ENCODE data around the gene KCNS1. TPM values are rescaled to one million over a fixed set of nuclear protein-coding genes. Genes with fewer than 3 reads are reported as not detected.

KCNS1 gene
- polyA plus RNA-seq, 1 donor (not counting 4 experiments of a cell fraction or from before 2014, with no cell fraction given) = 1.5 TPM

DNA sequence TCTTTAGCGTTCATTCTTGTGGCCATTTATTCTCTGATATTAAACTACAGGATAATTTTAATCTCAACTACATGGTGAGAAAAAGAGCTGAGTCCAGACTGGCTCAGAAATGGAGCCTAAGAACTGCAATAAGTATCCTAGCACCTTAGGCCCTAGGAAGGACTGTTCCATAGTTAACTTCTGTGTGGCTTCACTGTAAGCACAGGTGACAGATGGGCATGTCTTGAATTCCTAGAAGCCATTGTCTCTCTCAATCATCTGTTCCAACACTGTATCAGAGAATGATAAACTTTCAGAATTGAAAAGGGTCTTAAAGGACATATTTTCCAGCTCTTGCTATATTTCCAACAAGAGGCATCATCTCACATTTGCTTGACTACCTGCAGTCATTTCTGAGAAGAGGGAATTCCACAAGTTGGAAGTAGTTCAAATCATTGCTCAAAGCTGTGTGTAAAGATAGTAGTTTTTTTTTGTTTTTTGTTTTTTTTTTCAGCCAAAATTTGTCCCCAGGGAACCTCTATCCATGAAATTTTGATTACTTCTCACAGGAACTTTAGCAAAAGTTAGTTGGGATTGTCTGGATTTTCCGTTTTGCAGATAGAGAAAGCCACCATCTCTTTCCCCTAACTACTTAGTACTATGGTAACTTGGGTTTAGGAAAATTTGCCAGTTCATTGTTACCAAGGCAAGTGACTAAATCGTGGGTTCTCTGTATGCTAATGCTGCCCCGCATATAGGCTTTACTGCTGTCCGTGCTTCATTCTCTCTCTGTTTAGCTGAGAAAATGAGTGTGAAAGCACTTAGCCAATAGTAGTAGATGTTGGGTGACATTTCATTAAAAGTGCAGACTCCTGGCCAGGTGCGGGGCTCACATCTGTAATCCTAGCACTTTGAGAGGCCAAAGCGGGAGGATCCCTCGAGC, 47.2 kb downstream of the KCNS1 start:
- Histone ChIP-seq H3K36me3 (ENCODE audit: control insufficient read depth in 2 of 2, extremely low read depth in 1 of 2, insufficient read depth in 2 of 2, low read length in 2 of 2) (peaks cover 1 to 23% of the 10 kb centered on the region in 2 experiments), H3K4me2 (ENCODE audit: control insufficient read depth, extremely low read depth, insufficient read depth, low read depth, low read length) (no peak overlapping the region), H4K20me1 (ENCODE audit: control insufficient read depth, extremely low read depth, insufficient read depth, low read length) (no peaks in the 10 kb centered on the region), H3K9ac (ENCODE audit: control insufficient read depth, extremely low read depth, insufficient read depth, low read length) (no peak overlapping the region), H3K4me3 (ENCODE audit: control insufficient read depth in 2 of 3, extremely low read depth in 1 of 3, insufficient read depth in 2 of 3, low read depth in 1 of 3, low read length in 3 of 3) (no peak overlapping the region), H3K4me1 (ENCODE audit: control insufficient read depth, extremely low read depth, insufficient read depth, low read length) (peaks cover 4% of the 10 kb centered on the region), H3K27ac (ENCODE audit: control insufficient read depth, insufficient read depth, low read length) (no peak overlapping the region), H3K9me3 (ENCODE audit: control insufficient read depth, low read depth, low read length) (no peaks in the 10 kb centered on the region), H3K79me2 (ENCODE audit: control insufficient read depth, insufficient read depth, low read length) (peaks cover 2% of the 10 kb centered on the region), H3K9me1 (ENCODE audit: control insufficient read depth, extremely low read depth, insufficient read depth, low read length) (no peaks in the 10 kb centered on the region), H3K27me3 (ENCODE audit: control insufficient read depth, extremely low read depth, insufficient read depth, low read length) (no peaks in the 10 kb centered on the region), H2AFZ (ENCODE audit: control insufficient read depth, low read length) (no peak overlapping the region)
- dilution Hi-C loops (cut with MboI; ENCODE audit: extremely low pct_ligation_motif_present, low sequenced_read_pairs) = no loop called here
- TF ChIP-seq EZH2 (IDR thresholded peaks at IDR 0.05; ENCODE audit: low read length) = no peak
- TF ChIP-seq, protein P1, sequence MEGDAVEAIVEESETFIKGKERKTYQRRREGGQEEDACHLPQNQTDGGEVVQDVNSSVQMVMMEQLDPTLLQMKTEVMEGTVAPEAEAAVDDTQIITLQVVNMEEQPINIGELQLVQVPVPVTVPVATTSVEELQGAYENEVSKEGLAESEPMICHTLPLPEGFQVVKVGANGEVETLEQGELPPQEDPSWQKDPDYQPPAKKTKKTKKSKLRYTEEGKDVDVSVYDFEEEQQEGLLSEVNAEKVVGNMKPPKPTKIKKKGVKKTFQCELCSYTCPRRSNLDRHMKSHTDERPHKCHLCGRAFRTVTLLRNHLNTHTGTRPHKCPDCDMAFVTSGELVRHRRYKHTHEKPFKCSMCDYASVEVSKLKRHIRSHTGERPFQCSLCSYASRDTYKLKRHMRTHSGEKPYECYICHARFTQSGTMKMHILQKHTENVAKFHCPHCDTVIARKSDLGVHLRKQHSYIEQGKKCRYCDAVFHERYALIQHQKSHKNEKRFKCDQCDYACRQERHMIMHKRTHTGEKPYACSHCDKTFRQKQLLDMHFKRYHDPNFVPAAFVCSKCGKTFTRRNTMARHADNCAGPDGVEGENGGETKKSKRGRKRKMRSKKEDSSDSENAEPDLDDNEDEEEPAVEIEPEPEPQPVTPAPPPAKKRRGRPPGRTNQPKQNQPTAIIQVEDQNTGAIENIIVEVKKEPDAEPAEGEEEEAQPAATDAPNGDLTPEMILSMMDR (optimal IDR thresholded peaks at IDR 0.05 in 1 of 3, IDR thresholded peaks at IDR 0.05 in 1 of 3, conservative IDR thresholded peaks at IDR 0.05 in 1 of 3; ENCODE audit: extremely low read depth in 1 of 3, insufficient read depth in 2 of 3, low read length in 3 of 3) = no peak
- FAIRE-seq (no peak), DNase-seq (ENCODE audit: low read depth, low spot score) (no peak)

DNA sequence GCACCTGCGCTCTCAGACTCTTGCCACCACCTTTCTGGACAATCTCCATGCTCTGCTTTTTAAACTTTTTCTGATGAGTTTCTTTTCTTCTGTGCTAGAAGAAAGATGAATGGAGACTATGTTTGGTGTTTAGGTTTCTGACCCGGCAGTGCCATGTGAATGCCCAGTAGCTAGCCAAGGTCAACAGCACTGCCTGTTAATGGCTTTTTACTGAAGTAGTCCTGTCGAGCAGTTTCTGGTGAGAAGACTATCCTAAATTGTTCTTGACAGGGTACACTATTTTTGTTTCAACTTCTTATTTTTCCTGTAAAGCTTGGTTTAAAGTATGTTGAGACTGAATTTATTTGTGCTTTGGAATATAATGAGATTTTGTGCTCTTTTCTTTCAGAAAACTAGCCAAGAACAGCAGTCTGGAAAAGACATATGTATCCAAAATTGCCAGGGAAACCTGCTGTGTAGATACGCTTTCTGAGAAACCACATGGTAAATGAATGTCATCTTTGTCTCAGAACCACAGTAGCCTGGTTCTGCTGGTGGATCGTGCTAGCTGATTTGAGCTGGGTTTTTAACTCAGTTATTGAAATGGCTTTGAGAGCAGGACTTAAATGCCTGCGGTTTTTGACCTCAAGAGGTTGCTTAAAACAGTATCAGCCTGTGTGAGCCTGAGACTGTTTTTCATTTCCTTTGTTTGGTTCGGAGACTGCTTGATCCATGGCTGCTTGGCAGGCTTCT, 48.1 kb downstream of the KCNS1 start:
- H3K9ac ChIP-seq (ENCODE audit: control insufficient read depth, extremely low read depth, insufficient read depth, low read length) = no peak overlapping the region
- peak; percentile 13 for FAIRE-seq

More for the DNA sequence above, 48.1 kb downstream of the KCNS1 start:
- H3K36me3 ChIP-seq (ENCODE audit: control insufficient read depth in 2 of 2, extremely low read depth in 1 of 2, insufficient read depth in 2 of 2, low read length in 2 of 2) = peaks cover 3 to 23% of the 10 kb centered on the region in 2 experiments
- H4K20me1 ChIP-seq (ENCODE audit: control insufficient read depth, extremely low read depth, insufficient read depth, low read length) = no peaks in the 10 kb centered on the region
- no peak for TF ChIP-seq EZH2 (IDR thresholded peaks at IDR 0.05; ENCODE audit: low read length)
- TF ChIP-seq, protein P1 (optimal IDR thresholded peaks at IDR 0.05 in 1 of 3, IDR thresholded peaks at IDR 0.05 in 1 of 3, conservative IDR thresholded peaks at IDR 0.05 in 1 of 3; ENCODE audit: extremely low read depth in 1 of 3, insufficient read depth in 2 of 3, low read length in 3 of 3) = no peak
- no peak overlapping the region for H3K4me2 ChIP-seq (ENCODE audit: control insufficient read depth, extremely low read depth, insufficient read depth, low read depth, low read length)
- H3K27me3 ChIP-seq (ENCODE audit: control insufficient read depth, extremely low read depth, insufficient read depth, low read length) = no peaks in the 10 kb centered on the region
- no peaks in the 10 kb centered on the region for H3K4me1 ChIP-seq (ENCODE audit: control insufficient read depth, extremely low read depth, insufficient read depth, low read length)
- H3K79me2 ChIP-seq (ENCODE audit: control insufficient read depth, insufficient read depth, low read length) = peaks cover 2% of the 10 kb centered on the region
- DNase-seq (ENCODE audit: low read depth, low spot score) = no peak
- H3K4me3 ChIP-seq (ENCODE audit: control insufficient read depth in 2 of 3, extremely low read depth in 1 of 3, insufficient read depth in 2 of 3, low read depth in 1 of 3, low read length in 3 of 3) = no peak overlapping the region
- no peaks in the 10 kb centered on the region for H3K9me1 ChIP-seq (ENCODE audit: control insufficient read depth, extremely low read depth, insufficient read depth, low read length)
- H3K27ac ChIP-seq (ENCODE audit: control insufficient read depth, insufficient read depth, low read length) = no peak overlapping the region
- no peak overlapping the region for H2AFZ ChIP-seq (ENCODE audit: control insufficient read depth, low read length)
- dilution Hi-C loops (cut with MboI; ENCODE audit: extremely low pct_ligation_motif_present, low sequenced_read_pairs) = no loop called here
- H3K9me3 ChIP-seq (ENCODE audit: control insufficient read depth, low read depth, low read length) = no peaks in the 10 kb centered on the region
